Endothelial cell of hepatic sinusoid (primary cell): Measurements from ENCODE around the gene ACSF2.
"Not testable (repeated sequence)": the region's sequence is repeated elsewhere in the genome, so short reads cannot be mapped to it uniquely, and the experiment has no call there.

Source experiments
- in situ Hi-C: cut with HindIII; loops from 2 replicates; pipeline ENCODE4 v1.10.0; 2017; ENCODE audit warnings: low sequenced_read_pairs

The ACSF2 gene

GRCh38 chr17:50425682-50426471 is at the start of gene ACSF2:
ACSF2 (plus strand) TSS chr17:50426218; CDS start chr17:50426262, 44 bp downstream.
- in situ Hi-C loops, result loop anchor here (5.0 kb wide), 1 partner anchor 39 kb away; no protein-coding TSS in a partner anchor

GRCh38 chr17:50379351-50380132 is 46.5 kb upstream of the ACSF2 start:
- in situ Hi-C loops, result no loop called here

DNA sequence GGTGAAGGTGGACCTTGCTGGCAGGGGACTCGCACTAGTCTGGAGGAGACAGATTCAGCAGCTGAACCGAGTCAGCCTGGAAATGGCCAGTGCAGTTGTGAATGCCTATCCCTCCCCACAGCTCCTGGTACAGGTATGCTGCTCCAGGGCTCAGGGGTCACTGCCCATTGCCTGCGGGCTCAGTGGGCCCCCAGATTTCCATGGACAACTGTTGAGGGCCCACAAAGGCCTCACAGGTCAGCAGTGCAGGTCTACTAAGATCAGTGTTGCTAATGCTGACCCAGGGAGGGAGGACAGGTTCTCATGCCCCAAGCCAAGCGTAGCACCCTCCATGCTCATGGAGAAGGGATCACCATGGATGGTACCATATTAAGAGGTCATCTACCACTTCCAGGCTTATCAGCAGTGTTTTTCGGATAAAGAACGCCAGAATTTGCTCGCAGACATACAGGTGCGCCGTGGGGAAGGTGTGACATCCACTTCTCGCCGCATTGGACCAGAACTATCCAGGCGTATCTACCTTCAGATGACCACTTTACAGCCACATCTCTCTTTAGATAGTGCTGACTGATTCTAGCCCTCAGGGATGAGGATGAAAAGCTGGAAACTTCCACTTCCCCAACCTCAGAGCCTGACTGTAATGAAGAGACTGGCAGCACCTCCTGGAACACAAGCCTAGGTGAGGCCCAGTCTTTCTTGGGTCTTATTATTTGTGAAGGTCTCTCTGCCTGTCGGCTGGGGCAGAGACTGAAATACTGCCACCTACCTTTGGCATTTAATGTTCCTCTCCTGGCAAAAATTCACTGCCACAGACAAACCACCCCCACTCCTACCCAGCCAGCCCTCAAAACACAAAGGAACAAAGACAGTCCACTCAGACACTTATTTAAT is 45.4 kb upstream of the ACSF2 start:
- in situ Hi-C loops, result no loop called here

DNA sequence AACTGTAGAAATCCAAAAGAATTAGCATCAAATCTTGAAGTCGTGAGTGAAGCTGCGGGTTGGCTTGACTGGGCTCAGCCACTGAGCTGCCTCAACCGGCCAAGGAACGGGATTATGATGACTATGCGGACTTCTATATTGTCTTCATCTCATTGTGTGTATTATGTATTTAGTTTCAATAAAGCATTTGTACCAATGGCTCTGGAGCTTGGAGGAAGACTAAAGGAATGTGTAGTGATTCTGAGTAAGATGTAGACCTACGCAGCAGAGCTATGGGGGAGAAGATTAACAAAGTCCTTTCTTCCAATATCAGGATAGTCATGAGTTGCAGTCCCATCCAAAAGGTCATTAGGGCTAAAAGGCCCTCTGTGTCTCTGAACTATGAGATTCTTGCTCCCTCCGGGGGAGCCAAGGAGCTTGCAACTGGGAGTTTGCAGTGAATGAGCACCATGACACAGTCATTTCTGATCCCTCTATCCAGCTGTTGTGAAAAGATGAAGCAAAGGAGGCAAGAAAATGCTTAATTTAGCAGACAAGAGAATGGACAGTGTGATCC is 44.7 kb upstream of the ACSF2 start:
- in situ Hi-C loops, result no loop called here

GRCh38 chr17:50381920-50382319 is 44.1 kb upstream of the ACSF2 start:
- in situ Hi-C loops, result no loop called here

DNA sequence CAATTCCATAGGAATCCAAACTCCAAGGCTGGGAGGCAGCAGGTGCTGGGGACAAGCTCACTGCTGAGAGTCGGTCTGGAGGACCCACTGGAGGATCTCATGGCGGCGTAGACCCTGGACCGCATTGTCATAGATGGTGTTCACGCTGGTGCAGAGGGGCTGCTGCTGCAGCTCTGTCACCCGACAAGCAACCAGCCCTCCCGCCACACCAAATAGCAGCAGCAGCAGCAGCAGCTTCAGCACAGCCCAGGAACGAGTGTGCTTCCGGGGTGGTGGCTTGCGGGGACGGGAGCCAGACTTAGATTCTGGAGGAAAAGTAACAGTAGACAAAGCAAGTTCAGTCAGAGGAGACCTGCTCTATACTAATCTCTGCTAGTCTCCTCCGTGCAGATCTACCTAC is 43.1 kb upstream of the ACSF2 start:
- in situ Hi-C loops, result no loop called here

GRCh38 chr17:50386510-50386909 is 39.5 kb upstream of the ACSF2 start:
- in situ Hi-C loops, result loop anchor here (5.0 kb wide), 1 partner anchor 41 kb away; the partner anchor contains the start of gene ACSF2

- in situ Hi-C loops, result loop anchor here (5.0 kb wide), 1 partner anchor 39 kb away; the partner anchor contains the start of gene ACSF2
These were observed 37.3 kb upstream of the ACSF2 start for GRCh38 chr17:50388728-50389127.

DNA sequence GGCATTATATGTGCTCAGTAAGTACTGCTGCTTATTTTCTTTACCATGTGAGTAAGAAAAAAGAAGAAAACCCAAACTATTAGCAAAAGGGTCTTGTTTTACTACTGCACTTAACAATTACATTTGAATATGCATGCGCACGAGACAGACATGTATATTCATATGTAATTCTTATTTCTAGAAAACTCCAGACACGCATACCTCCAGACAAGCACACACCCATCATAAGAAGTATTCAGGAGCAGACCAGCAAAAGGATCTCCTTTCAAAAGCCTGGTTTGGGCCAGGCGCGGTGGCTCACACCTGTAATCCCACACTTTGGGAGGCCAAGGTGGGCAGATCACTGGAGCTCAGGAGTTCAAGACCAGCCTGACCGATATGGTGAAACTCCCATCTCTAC is 36.5 kb upstream of the ACSF2 start:
- in situ Hi-C loops, result loop anchor here (5.0 kb wide), 1 partner anchor 38 kb away; the partner anchor contains the start of gene ACSF2

DNA sequence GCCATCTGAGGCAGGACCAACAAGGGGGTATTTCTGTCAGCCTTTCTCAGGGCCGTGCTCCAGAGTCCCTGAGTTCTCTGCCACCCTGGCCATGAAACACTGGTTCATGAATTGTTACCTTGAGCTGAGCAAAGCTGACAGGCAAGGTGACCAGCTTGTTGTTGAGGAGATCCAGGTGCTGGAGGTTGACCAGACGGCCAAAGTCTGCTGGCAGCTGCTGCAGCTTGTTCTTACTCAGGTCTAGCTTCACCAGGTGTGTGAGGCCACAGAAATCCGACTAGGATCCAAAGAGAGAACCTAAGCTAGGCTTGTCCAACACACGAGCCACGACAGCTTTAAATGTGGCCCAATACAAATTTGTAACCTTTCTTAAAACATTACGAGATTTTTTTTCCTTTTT is 33.4 kb upstream of the ACSF2 start:
- in situ Hi-C loops, result no loop called here

DNA sequence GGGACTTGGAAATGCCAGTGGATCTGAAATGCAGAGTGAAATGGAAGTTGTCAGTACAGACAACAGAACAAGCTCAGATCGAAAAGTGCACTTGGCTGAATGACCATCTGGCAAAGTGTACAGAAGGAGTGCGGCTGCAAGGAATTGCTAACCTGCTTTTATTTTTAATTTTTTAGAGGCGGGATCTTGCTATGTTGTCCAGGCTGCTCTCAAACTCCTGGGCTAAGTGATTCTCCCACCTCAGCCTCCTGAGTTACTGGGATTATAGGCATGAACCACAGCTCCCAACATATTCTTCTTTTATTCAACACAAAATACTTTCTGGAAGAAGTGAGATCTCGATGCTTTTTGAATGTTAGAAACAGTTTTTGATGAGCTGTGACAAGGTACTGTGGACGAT is 32.3 kb upstream of the ACSF2 start:
- in situ Hi-C loops, result no loop called here

DNA sequence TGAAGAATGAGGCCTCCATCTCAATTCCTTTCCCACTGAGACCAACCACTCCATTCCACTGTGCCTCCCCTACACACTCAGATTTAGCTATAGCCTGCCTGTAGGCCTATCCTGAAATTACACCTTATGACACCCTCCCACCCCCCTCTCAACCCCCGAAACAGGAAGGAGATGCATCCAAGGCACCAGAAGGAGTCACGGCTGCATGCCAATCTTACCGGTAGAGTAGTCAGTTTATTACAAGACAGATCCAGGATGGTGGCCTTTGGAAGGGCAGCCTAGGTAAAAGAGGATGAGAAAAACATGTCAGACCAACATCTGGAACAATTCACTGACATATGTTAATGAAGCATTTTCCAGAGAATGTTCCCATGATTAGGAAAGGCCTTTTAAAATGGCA is 31.3 kb upstream of the ACSF2 start:
- in situ Hi-C loops, result loop anchor here (5.0 kb wide), 2 partner anchors 47 to 58 kb away; partner anchors contain the start of gene XYLT2

- in situ Hi-C loops, result loop anchor here (5.0 kb wide), 2 partner anchors 49 to 56 kb away; partner anchors contain the start of gene XYLT2
These were observed 29.5 kb upstream of the ACSF2 start for GRCh38 chr17:50396261-50397110.

DNA sequence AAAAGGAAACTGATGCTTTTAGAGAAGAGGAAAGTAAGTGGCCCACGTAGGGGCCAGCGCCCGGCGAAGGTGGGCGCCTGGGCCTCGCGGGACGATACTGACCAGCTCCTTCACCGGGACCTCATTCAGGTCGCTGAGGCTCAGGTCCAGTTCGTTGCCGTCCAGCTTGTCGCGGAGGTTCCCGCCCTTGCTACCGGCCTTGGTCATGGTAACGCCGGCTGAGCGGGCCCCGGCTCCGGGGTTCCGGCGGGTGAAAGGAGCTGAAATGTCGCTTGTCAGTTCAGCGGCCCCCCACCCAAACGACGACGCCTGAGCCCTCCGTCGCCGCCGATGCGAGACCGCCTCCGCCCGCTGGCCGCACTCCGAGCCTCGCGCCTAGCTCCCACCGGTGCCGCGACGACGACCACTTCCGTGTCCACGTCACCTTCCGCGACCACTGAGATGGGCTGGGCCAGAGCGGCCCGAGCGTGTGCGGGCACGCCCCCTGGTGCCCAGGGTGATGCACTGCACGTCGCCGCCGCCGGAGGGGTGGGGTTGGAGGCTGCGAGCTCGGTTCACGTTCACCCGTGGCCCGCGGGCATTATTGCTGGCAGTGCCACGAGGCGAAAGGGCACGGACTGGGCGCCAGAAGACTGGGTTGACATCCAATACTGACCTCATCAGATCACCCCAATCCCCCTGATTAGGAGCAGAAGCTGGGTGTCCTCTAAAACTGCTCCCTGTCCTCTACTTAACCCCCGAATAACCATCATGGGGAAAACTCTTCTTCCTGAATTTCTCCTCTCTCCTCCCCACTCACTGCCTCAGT is 28.7 kb upstream of the ACSF2 start, which contains the start of gene LRRC59:
TSS of gene LRRC59 (minus strand) at position 413 of the 808 bp plus-strand sequence. CDS start at position 207, 206 bp downstream.
- in situ Hi-C loops, result loop anchor here (5.0 kb wide), 2 partner anchors 50 to 55 kb away; partner anchors contain the start of gene XYLT2

DNA sequence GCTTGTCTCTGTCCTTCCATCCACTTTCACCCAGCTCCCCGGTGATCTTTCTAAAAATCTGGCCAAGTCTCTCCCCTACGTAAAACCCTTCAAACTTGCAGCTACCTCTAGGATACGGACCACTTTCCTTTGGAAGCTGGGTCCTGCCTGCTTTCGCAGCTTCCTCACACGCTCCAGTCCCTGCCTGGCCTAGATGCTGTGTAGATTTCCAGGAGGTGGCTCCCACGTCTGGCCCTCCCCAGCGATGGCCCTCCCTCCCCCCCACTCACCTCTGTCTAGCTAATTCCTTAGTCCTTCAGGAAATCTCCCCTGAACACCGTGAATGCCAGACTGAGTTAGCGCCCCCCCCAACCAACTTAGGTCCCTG is 28.1 kb upstream of the ACSF2 start:
- in situ Hi-C loops, result loop anchor here (5.0 kb wide), 2 partner anchors 51 to 54 kb away; partner anchors contain the start of gene XYLT2

DNA sequence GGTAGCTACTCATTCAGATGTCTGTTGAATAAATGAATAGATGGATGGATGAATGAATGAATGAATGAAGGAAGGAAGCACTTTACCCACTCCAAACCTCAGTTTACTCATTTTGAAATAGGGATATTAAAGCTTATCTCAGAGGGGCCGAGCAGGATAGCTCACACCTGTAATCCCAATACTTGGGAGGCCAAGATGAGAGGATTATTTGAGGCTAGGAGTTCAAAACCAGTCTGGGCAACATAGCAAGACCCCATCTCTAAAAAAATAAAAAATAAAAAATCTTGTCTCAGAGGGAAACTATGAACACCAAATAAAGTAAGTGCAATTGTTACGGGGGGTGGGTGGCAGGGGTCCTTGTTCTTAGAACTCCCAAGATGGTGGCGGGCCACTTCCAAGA is 27.3 kb upstream of the ACSF2 start:
- in situ Hi-C loops, result loop anchor here (5.0 kb wide), 2 partner anchors 51 to 54 kb away; partner anchors contain the start of gene XYLT2

DNA sequence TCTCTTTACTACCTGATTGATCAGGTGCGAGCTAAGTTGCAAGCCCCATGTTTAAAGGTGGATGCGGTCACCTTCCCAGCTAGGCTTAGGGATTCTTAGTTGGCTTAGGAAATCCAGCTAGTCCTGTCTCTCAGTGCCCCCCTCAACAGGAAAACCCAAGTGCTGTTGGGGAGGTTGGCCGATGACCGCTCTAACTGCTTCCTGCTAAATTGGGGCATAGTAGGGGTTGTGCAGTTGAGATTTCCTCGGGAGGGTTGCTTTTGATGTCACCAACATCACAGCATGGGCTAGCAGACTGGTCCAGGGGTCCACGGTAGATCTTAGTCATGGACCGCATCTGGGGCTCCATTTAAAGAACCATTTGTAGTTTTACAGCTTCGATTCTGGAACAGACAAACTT is 26.4 kb upstream of the ACSF2 start:
- in situ Hi-C loops, result loop anchor here (5.0 kb wide), 2 partner anchors 52 to 53 kb away; partner anchors contain the start of gene XYLT2

DNA sequence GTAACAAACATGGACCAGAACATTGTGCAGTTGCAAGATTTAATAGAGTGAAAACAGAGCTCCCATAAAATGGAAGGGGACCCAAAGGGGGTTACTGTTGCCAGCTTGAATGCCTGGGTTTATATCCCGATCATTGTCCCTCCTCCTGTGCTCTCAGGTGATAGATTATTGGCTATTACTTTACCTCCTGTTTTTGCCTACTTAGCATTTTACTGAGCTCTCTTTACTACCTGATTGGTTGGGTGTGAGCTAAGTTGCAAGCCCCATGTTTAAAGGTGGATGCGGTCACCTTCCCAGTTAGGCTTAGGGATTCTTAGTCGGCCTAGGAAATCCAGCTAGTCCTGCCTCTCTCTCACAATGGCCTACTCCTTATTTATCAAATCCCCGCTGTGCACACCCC is 20.7 kb upstream of the ACSF2 start:
- in situ Hi-C loops, result not testable (repeated sequence)
